Stimulated activated CD4-positive, alpha-beta T cell treated with anti-CD3 and anti-CD28 coated beads, Interleukin-15, amount 100 ng/mL, for 48 hours (primary cell): ENCODE data around the gene SDHD.

Source experiments
- DNase-seq, 2 donors: peaks; one replicate each; pipeline ENCODE4 v3.0.0-alpha.2; 2020; ENCODE audit warnings: low read depth in 2 of 2

The SDHD gene

GRCh38 chr11:112103446-112103845, 16.8 kb downstream of the SDHD start:
- DNase-seq, result no peak

- no peak for DNase-seq
Observed at GRCh38 chr11:112106070-112106469, 19.4 kb downstream of the SDHD start.

GRCh38 chr11:112113539-112114457, 27.1 kb downstream of the SDHD start:
- no peak for DNase-seq

- DNase-seq, result no peak
Observed at GRCh38 chr11:112114460-112114859, 27.8 kb downstream of the SDHD start.

- DNase-seq, result no peak
Observed at GRCh38 chr11:112115386-112115785, 28.7 kb downstream of the SDHD start.

- DNase-seq, result no peak
Observed at GRCh38 chr11:112118176-112118575, 31.5 kb downstream of the SDHD start.

- no peak for DNase-seq
Observed at GRCh38 chr11:112121981-112122615, 35.4 kb downstream of the SDHD start.

GRCh38 chr11:112123129-112123528, 36.5 kb downstream of the SDHD start:
- DNase-seq, result no peak

- DNase-seq, result no peak
Observed at GRCh38 chr11:112127056-112127455, 40.4 kb downstream of the SDHD start.

GRCh38 chr11:112128483-112129121, 41.9 kb downstream of the SDHD start:
- DNase-seq, result no peak

GRCh38 chr11:112129656-112130055, 43.0 kb downstream of the SDHD start:
- DNase-seq, result no peak

- no peak for DNase-seq
Observed at GRCh38 chr11:112132737-112133136, 46.1 kb downstream of the SDHD start.

- DNase-seq, result no peak
Observed at GRCh38 chr11:112134473-112134872, 47.8 kb downstream of the SDHD start.

- no peak for DNase-seq
Observed at GRCh38 chr11:112143597-112143996, 56.9 kb downstream of the SDHD start.
